HepG2 (cell line): ENCODE data around the gene ERBB4. TPM values are rescaled to one million over a fixed set of nuclear protein-coding genes. Genes with fewer than 3 reads are reported as not detected.

Experiments
- ATF6 ChIP-seq: sonication (generic); formaldehyde crosslinking; conservative IDR thresholded peaks from 2 replicates; pipeline ENCODE4 v1.4.0; 2020; ENCODE audit warnings: missing genetic modification reagents
- CEBPB ChIP-seq: IDR thresholded peaks from 2 replicates; pipeline ENCODE4 v1.6.1; 2011; ENCODE audit warnings: low read depth, low read length, improper control_type of control experiment, borderline replicate concordance
- ETV5 ChIP-seq: IDR thresholded peaks from 2 replicates; pipeline ENCODE4 v1.6.1; 2018; ENCODE audit warnings: missing biosample characterization, missing genetic modification reagents, inconsistent platforms, borderline replicate concordance
- GATA4 ChIP-seq: sonication (generic); IDR thresholded peaks from 2 replicates; pipeline ENCODE4 v1.6.1; 2016; ENCODE audit warnings: antibody characterized with exemption, low read depth, borderline replicate concordance
- HNRNPH1 ChIP-seq: fragments of 200-400 bp; formaldehyde crosslinking; optimal IDR thresholded peaks from 2 replicates; pipeline ENCODE3; 2017; ENCODE audit warnings: mild to moderate bottlenecking, low read depth, low read length
- NCOA1 ChIP-seq: sonication (generic); formaldehyde crosslinking; IDR thresholded peaks from 2 replicates; pipeline ENCODE4 v1.9.0; 2021; ENCODE audit warnings: missing genetic modification reagents
- PRMT3 ChIP-seq: sonication (generic); formaldehyde crosslinking; IDR thresholded peaks from 2 replicates; pipeline ENCODE4 v1.8.1; 2022; ENCODE audit warnings: low read depth, mild to moderate bottlenecking, moderate library complexity, missing genetic modification reagents, borderline replicate concordance
- RNF2 ChIP-seq: fragments of 450-650 bp; conservative IDR thresholded peaks from 2 replicates; pipeline ENCODE4 v1.6.1; 2016; ENCODE audit warnings: low read depth
- SNAPC4 ChIP-seq: sonication (generic); formaldehyde crosslinking; IDR thresholded peaks from 2 replicates; pipeline ENCODE4 v1.4.0; 2020; ENCODE audit warnings: mild to moderate bottlenecking, missing genetic modification reagents
- ZMAT5 ChIP-seq: sonication (generic); formaldehyde crosslinking; IDR thresholded peaks from 2 replicates; pipeline ENCODE4 v1.5.0; 2020; ENCODE audit warnings: mild to moderate bottlenecking, low read depth, missing genetic modification reagents, borderline replicate concordance
- ZNF12 ChIP-seq: sonication (generic); formaldehyde crosslinking; IDR thresholded peaks from 2 replicates; pipeline ENCODE4 v1.5.0; 2020; ENCODE audit warnings: missing genetic modification reagents
- ZNF264 ChIP-seq: sonication (generic); formaldehyde crosslinking; IDR thresholded peaks from 2 replicates; pipeline ENCODE4 v1.4.0; 2020; ENCODE audit warnings: missing genetic modification reagents
- ZNF530 ChIP-seq: sonication (generic); formaldehyde crosslinking; IDR thresholded peaks from 2 replicates; pipeline ENCODE4 v1.5.0; 2020; ENCODE audit warnings: low read depth, mild to moderate bottlenecking, missing genetic modification reagents
- ZNF564 ChIP-seq: sonication (generic); formaldehyde crosslinking; IDR thresholded peaks from 2 replicates; pipeline ENCODE4 v1.8.1; 2023; ENCODE audit warnings: mild to moderate bottlenecking, missing genetic modification reagents
- ZNF598 ChIP-seq: sonication (generic); formaldehyde crosslinking; IDR thresholded peaks from 2 replicates; pipeline ENCODE4 v1.5.1; 2020; ENCODE audit warnings: mild to moderate bottlenecking, missing genetic modification reagents, borderline replicate concordance
- ZNF709 ChIP-seq: sonication (generic); formaldehyde crosslinking; IDR thresholded peaks from 2 replicates; pipeline ENCODE4 v1.5.0; 2020; ENCODE audit warnings: mild to moderate bottlenecking, missing genetic modification reagents
- ZNF781 ChIP-seq: sonication (generic); formaldehyde crosslinking; IDR thresholded peaks from 2 replicates; pipeline ENCODE4 v1.5.1; 2020; ENCODE audit warnings: borderline replicate concordance, mild to moderate bottlenecking, missing genetic modification reagents; ENCODE audit errors: not compliant biosample characterization
- ZSCAN22 ChIP-seq: sonication (generic); formaldehyde crosslinking; IDR thresholded peaks from 2 replicates; pipeline ENCODE4 v1.4.0; 2020; ENCODE audit warnings: mild to moderate bottlenecking, missing genetic modification reagents
- polyA plus RNA-seq, 8 experiments: library from polyadenylated mRNA; depleted of rRNA in 3 of 8; stranded (reverse) in 7 of 8; unstranded in 1 of 8; fragments of >200 nt; fragmentation: Illumina TruSeq in 4 of 8; extraction: Trizol in 4 of 8; gene quantifications; 2 replicates each; pipeline versions ENCODE4 v1.2.1 to v1.2.3, GENCODE V29; 2011 to 2016; ENCODE audit warnings: low read depth in 4 of 8, missing spikeins in 1 of 8, mixed read lengths in 1 of 8; ENCODE audit not compliant: insufficient read depth in 1 of 8
- total RNA-seq, 5 experiments: library from RNA; depleted of rRNA; stranded (reverse); fragments of >200 nt; fragmentation: Illumina TruSeq; extraction: Trizol; gene quantifications; 2 replicates each; pipeline ENCODE4 v1.2.3, GENCODE V29; 2016; ENCODE audit warnings: low read depth in 1 of 5
- TF ChIP-seq, protein P1 (sequence below): sonication (generic); formaldehyde crosslinking; IDR thresholded peaks from 2 replicates; pipeline ENCODE4 v1.5.0; 2020; ENCODE audit warnings: missing genetic modification reagents
- TF ChIP-seq, protein P2 (sequence below): sonication (generic); formaldehyde crosslinking; IDR thresholded peaks from 2 replicates; pipeline ENCODE4 v1.4.0; 2020; ENCODE audit warnings: mild to moderate bottlenecking, missing genetic modification reagents
- TF ChIP-seq, protein P3 (sequence below): sonication (generic); formaldehyde crosslinking; IDR thresholded peaks from 2 replicates; pipeline ENCODE4 v1.4.0; 2020; ENCODE audit warnings: low read depth, mild to moderate bottlenecking, missing genetic modification reagents

ERBB4 gene
- total and polyA plus RNA-seq, 2 of the 13 experiments (the other 11 are each of a cell fraction or from before 2014, with no cell fraction given), result not detected

- TF ChIP-seq PRMT3 (CRISPR knock-in tag) (no peak), ZSCAN22 (CRISPR knock-in tag) (no peak), ATF6 (CRISPR knock-in tag) (no peak), ZMAT5 (CRISPR knock-in tag) (no peak), GATA4 (peak; percentile 87), RNF2 (no peak), ZNF564 (CRISPR knock-in tag) (no peak), ZNF264 (CRISPR knock-in tag) (no peak), NCOA1 (CRISPR knock-in tag) (no peak), ZNF530 (CRISPR knock-in tag) (no peak), HNRNPH1 (no peak), ZNF12 (CRISPR knock-in tag) (no peak), CEBPB (no peak; the same call in 1 of the 2 replicates), ZNF781 (CRISPR knock-in tag) (no peak), ZNF709 (CRISPR knock-in tag) (no peak), ZNF598 (CRISPR knock-in tag) (no peak), ETV5 (no peak), SNAPC4 (CRISPR knock-in tag) (no peak)
- TF ChIP-seq, protein P1, sequence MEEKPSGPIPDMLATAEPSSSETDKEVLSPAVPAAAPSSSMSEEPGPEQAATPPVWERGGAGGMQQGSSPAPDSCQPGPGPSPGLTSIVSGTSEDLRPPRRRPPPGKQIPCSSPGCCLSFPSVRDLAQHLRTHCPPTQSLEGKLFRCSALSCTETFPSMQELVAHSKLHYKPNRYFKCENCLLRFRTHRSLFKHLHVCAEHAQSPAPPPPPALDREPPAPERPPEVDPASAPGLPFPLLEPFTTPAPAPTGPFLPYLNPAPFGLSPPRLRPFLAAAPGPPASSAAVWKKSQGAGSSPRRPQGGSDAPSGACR, result no peak
- TF ChIP-seq, protein P2, sequence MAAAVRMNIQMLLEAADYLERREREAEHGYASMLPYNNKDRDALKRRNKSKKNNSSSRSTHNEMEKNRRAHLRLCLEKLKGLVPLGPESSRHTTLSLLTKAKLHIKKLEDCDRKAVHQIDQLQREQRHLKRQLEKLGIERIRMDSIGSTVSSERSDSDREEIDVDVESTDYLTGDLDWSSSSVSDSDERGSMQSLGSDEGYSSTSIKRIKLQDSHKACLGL, result no peak
- TF ChIP-seq, protein P3, sequence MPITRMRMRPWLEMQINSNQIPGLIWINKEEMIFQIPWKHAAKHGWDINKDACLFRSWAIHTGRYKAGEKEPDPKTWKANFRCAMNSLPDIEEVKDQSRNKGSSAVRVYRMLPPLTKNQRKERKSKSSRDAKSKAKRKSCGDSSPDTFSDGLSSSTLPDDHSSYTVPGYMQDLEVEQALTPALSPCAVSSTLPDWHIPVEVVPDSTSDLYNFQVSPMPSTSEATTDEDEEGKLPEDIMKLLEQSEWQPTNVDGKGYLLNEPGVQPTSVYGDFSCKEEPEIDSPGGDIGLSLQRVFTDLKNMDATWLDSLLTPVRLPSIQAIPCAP (CRISPR knock-in tag), result no peak
Observed at GRCh38 chr2:212359425-212360067, 179.1 kb downstream of the ERBB4 start (continued).
